Activated CD8-positive, alpha-beta memory T cell treated with anti-CD3 and anti-CD28 coated beads for 36 hours (primary cell): ENCODE data around the gene CAPS. TPM values are rescaled to one million over a fixed set of nuclear protein-coding genes. Genes with fewer than 3 reads are reported as not detected.

Experiments used
- CTCF ChIA-PET: fragments of 350-600 bp; sonication (Branson Sonifier 250); formaldehyde crosslinking; loops from one replicate; lab custom pipeline; 2021; ENCODE audit warnings: antibody characterized with exemption; lab: Charles Lee
- POLR2A ChIA-PET: fragments of 350-600 bp; sonication (Branson Sonifier 250); formaldehyde crosslinking; loops from one replicate; lab custom pipeline; 2021; ENCODE audit warnings: antibody characterized with exemption; lab: Charles Lee
- total RNA-seq, 2 experiments: library from RNA; stranded (reverse); gene quantifications; one replicate each; pipeline ENCODE4 v1.2.3, GENCODE V29; 2021

The CAPS gene
- total RNA-seq, 2 experiments from 2014 or later = 1.7 to 2.2 TPM

- ChIA-PET POLR2A (no interaction called here), CTCF (interaction anchor here (1.6 kb wide), 1 partner anchor 10 kb away, joined by 3 read pairs; no protein-coding TSS in a partner anchor)
These were observed 12.8 kb downstream of the CAPS start for GRCh38 chr19:5926641-5927440.

- POLR2A ChIA-PET = no interaction called here
- CTCF ChIA-PET = interaction anchor here (1.6 kb wide), 1 partner anchor 9 kb away, joined by 3 read pairs; no protein-coding TSS in a partner anchor
These were observed 13.4 kb downstream of the CAPS start for GRCh38 chr19:5927441-5927821.

- CTCF ChIA-PET = interaction anchor here (0.5 kb wide), 1 partner anchor 374 kb away, joined by 3 read pairs; no protein-coding TSS in a partner anchor
- POLR2A ChIA-PET = no interaction called here
These were observed 15.1 kb downstream of the CAPS start for GRCh38 chr19:5929179-5929578.

- POLR2A ChIA-PET = no interaction called here
- CTCF ChIA-PET = no interaction called here
These were observed 15.6 kb downstream of the CAPS start for GRCh38 chr19:5929625-5930024.

GRCh38 chr19:5931251-5931650, 17.2 kb downstream of the CAPS start:
- ChIA-PET CTCF (no interaction called here), POLR2A (no interaction called here)

GRCh38 chr19:5932146-5932545, 18.1 kb downstream of the CAPS start:
- ChIA-PET CTCF (no interaction called here), POLR2A (no interaction called here)

GRCh38 chr19:5932609-5933262, 18.7 kb downstream of the CAPS start:
- ChIA-PET POLR2A (no interaction called here), CTCF (interaction anchor here (1.4 kb wide), 1 partner anchor 35 kb away, joined by 5 read pairs; no protein-coding TSS in a partner anchor)

- ChIA-PET CTCF (interaction anchor here (1.4 kb wide), 1 partner anchor 35 kb away, joined by 5 read pairs; no protein-coding TSS in a partner anchor), POLR2A (no interaction called here)
These were observed 19.5 kb downstream of the CAPS start for GRCh38 chr19:5933391-5934068.

GRCh38 chr19:5934069-5934401, 20.0 kb downstream of the CAPS start:
- ChIA-PET CTCF (interaction anchor here (1.4 kb wide), 1 partner anchor 34 kb away, joined by 5 read pairs; no protein-coding TSS in a partner anchor), POLR2A (no interaction called here)

GRCh38 chr19:5934774-5935472, 20.9 kb downstream of the CAPS start:
- ChIA-PET POLR2A (no interaction called here), CTCF (no interaction called here)

- POLR2A ChIA-PET = no interaction called here
- CTCF ChIA-PET = interaction anchor here (1.6 kb wide), 1 partner anchor 9 kb away, joined by 3 read pairs; no protein-coding TSS in a partner anchor
These were observed 21.6 kb downstream of the CAPS start for GRCh38 chr19:5935473-5936291.

GRCh38 chr19:5936292-5936592, 22.2 kb downstream of the CAPS start:
- CTCF ChIA-PET = interaction anchor here (0.7 to 2.2 kb wide), 4 partner anchors 9 to 1244 kb away, joined by 3 to 7 read pairs (median 4); no protein-coding TSS in a partner anchor
- POLR2A ChIA-PET = no interaction called here

GRCh38 chr19:5937550-5937949, 23.5 kb downstream of the CAPS start:
- POLR2A ChIA-PET = no interaction called here

GRCh38 chr19:5940260-5941208, 26.5 kb downstream of the CAPS start:
- ChIA-PET CTCF (interaction anchor here (0.5 kb wide), 1 partner anchor 72 kb away, joined by 6 read pairs; no protein-coding TSS in a partner anchor), POLR2A (no interaction called here)

More at GRCh38 chr19:5937550-5937949, 23.5 kb downstream of the CAPS start:
- CTCF ChIA-PET = interaction anchor here (0.7 to 2.2 kb wide), 4 partner anchors 10 to 209 kb away, joined by 3 to 7 read pairs (median 4); no protein-coding TSS in a partner anchor

- ChIA-PET POLR2A (no interaction called here), CTCF (no interaction called here)
These were observed 27.6 kb downstream of the CAPS start for GRCh38 chr19:5941673-5942072.

- POLR2A ChIA-PET = interaction anchor here (1.0 kb wide), 1 partner anchor 39 kb away, joined by 3 read pairs; no protein-coding TSS in a partner anchor
- CTCF ChIA-PET = interaction anchor here (0.6 kb wide), 1 partner anchor 706 kb away, joined by 3 read pairs; no protein-coding TSS in a partner anchor
These were observed 29.0 kb downstream of the CAPS start for GRCh38 chr19:5943045-5943444.

GRCh38 chr19:5943623-5944022, 29.6 kb downstream of the CAPS start:
- ChIA-PET POLR2A (no interaction called here), CTCF (interaction anchor here (0.6 kb wide), 1 partner anchor 42 kb away, joined by 4 read pairs; no protein-coding TSS in a partner anchor)
